ENCODE data around the gene CAPZB. TPM values are rescaled to one million over a fixed set of nuclear protein-coding genes. Genes with fewer than 3 reads are reported as not detected.

The CAPZB gene
- polyA plus RNA-seq, 2 of the 4 experiments (the other 2 are of a cell fraction): 133 to 296 TPM

GRCh38 chr1:19400875-19401534 is 84.3 kb downstream of the CAPZB start (continued):
- TF ChIP-seq RCOR1 (IDR thresholded peaks at IDR 0.05; ENCODE audit: low read depth, low read length): no peak

DNA sequence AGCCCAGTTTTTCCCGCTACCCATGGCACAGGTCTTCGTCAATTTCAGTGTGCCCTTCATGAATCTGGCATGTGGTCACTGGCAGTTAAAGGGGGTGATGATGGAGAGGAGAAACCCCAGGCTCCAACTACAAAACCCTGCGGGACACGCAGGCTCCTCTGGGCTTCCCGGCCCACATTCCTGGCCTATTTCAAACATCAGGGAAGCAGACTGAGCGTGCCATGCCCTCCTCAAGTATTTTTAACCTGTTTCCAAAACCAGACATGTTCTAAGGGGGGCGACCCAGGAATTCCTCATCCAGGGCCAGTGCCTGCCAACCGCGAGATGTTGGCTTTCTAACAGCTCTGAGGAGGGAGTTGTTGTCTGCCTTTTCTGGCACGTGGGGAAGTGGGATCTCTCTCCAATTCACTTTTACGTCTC is 85.1 kb downstream of the CAPZB start:
- Histone ChIP-seq H3K4me2 (no peak overlapping the region), H3K4me1 (no peaks in the 10 kb centered on the region), H3K27ac (no peak overlapping the region), H3K4me3 (no peak overlapping the region), H3K9me3 (no peaks in the 10 kb centered on the region)
- ChIA-PET CTCF (interaction anchor here (1.8 to 3.1 kb wide), 2 partner anchors 7 to 10 kb away, joined by 5 to 11 read pairs; no protein-coding TSS in a partner anchor), POLR2A (no interaction called here)
- TF ChIP-seq FOSL2 (IDR thresholded peaks at IDR 0.05) (no peak), FOSL2 (CRISPR knock-in tag; IDR thresholded peaks at IDR 0.05) (no peak), KDM5A (IDR thresholded peaks at IDR 0.05) (no peak), MAZ (IDR thresholded peaks at IDR 0.05; ENCODE audit: borderline replicate concordance, low read depth, low read length) (no peak), EHF (CRISPR knock-in tag; IDR thresholded peaks at IDR 0.05) (no peak), NFE2L2 (conservative IDR thresholded peaks at IDR 0.05; ENCODE audit: low read length) (no peak), RFX5 (IDR thresholded peaks at IDR 0.05) (no peak), TFCP2L1 (CRISPR knock-in tag; IDR thresholded peaks at IDR 0.05) (no peak), FOSB (CRISPR knock-in tag; IDR thresholded peaks at IDR 0.05) (no peak), SMC3 (IDR thresholded peaks at IDR 0.05) (no peak), RNF2 (IDR thresholded peaks at IDR 0.05; ENCODE audit: borderline replicate concordance, low read depth) (no peak), BCL3 (IDR thresholded peaks at IDR 0.05) (no peak), CHD4 (IDR thresholded peaks at IDR 0.05; ENCODE audit: borderline replicate concordance) (no peak)
- TF ChIP-seq, protein P1, sequence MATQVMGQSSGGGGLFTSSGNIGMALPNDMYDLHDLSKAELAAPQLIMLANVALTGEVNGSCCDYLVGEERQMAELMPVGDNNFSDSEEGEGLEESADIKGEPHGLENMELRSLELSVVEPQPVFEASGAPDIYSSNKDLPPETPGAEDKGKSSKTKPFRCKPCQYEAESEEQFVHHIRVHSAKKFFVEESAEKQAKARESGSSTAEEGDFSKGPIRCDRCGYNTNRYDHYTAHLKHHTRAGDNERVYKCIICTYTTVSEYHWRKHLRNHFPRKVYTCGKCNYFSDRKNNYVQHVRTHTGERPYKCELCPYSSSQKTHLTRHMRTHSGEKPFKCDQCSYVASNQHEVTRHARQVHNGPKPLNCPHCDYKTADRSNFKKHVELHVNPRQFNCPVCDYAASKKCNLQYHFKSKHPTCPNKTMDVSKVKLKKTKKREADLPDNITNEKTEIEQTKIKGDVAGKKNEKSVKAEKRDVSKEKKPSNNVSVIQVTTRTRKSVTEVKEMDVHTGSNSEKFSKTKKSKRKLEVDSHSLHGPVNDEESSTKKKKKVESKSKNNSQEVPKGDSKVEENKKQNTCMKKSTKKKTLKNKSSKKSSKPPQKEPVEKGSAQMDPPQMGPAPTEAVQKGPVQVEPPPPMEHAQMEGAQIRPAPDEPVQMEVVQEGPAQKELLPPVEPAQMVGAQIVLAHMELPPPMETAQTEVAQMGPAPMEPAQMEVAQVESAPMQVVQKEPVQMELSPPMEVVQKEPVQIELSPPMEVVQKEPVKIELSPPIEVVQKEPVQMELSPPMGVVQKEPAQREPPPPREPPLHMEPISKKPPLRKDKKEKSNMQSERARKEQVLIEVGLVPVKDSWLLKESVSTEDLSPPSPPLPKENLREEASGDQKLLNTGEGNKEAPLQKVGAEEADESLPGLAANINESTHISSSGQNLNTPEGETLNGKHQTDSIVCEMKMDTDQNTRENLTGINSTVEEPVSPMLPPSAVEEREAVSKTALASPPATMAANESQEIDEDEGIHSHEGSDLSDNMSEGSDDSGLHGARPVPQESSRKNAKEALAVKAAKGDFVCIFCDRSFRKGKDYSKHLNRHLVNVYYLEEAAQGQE (IDR thresholded peaks at IDR 0.05): no peak
- no peak for DNase-seq (ENCODE audit: low read depth in 1 of 2, low spot score in 1 of 2)
- ATAC-seq: no peak
- FAIRE-seq: no peak
- 96% methylated on average over 11 of the region's 11 CpGs for WGBS (ENCODE audit: missing lambda C conversion rate)

DNA sequence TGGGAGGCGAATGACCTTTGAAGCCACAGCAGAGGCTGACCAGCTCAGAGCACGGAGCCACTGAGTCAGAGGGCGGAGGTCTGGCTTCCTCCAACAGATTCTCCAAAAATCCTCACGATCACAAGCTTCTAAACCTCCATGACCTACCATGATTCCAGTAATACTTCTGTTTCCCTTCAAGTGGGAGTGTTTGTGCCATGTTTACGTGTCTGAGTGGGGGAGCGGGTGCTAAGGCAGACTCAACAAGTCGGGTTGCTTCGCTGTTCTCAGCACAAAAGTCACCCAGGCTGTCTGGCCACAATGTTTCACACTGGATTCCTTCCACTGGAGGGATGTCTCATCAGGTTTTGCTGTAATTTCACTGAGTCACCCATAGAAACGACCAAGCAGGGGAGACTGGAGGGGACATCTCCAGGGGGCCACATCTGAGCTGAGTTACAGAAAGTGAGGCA is 87.0 kb downstream of the CAPZB start:
- ChIA-PET CTCF (interaction anchor here (1.0 to 1.8 kb wide), 5 partner anchors 11 to 253 kb away, joined by 3 to 6 read pairs (median 5); no protein-coding TSS in a partner anchor), POLR2A (no interaction called here)
- Histone ChIP-seq H3K9me3 (no peaks in the 10 kb centered on the region), H3K4me2 (no peak overlapping the region), H3K4me1 (no peaks in the 10 kb centered on the region), H3K27ac (no peak overlapping the region), H3K4me3 (no peak overlapping the region)
- DNase-seq (ENCODE audit: low read depth in 1 of 2, low spot score in 1 of 2) (no peak), FAIRE-seq (no peak), ATAC-seq (peak in 1 of 2 experiments; percentile 36; a peak in 1 of 6 replicates)
- TF ChIP-seq CEBPB (IDR thresholded peaks at IDR 0.05) (no peak), ATOH8 (CRISPR knock-in tag; IDR thresholded peaks at IDR 0.05; ENCODE audit: low read depth) (no peak), HDAC2 (IDR thresholded peaks at IDR 0.05) (no peak), HOXB13 (CRISPR knock-in tag; IDR thresholded peaks at IDR 0.05; ENCODE audit: low read depth) (no peak), PBX3 (IDR thresholded peaks at IDR 0.05) (no peak), ZC3H11A (IDR thresholded peaks at IDR 0.05) (no peak), NR3C1 (IDR thresholded peaks at IDR 0.05) (no peak), FOSB (CRISPR knock-in tag; IDR thresholded peaks at IDR 0.05) (no peak), ZFP36 (IDR thresholded peaks at IDR 0.05; ENCODE audit: borderline replicate concordance, partially characterized antibody) (no peak), HOXA7 (CRISPR knock-in tag; IDR thresholded peaks at IDR 0.05) (no peak)
- 87% methylated on average over 7 of the region's 9 CpGs for WGBS (ENCODE audit: missing lambda C conversion rate)

Measured in A549 (cell line).